NOMO-1 treated with dmso at 0.1 percent for 144 hours (cell line): ENCODE results near the gene ATP9A.
"Not testable (repeated sequence)": the region's sequence is repeated elsewhere in the genome, so short reads cannot be mapped to it uniquely, and the experiment has no call there.

ENCODE experiments used
- DNase-seq: peaks from one replicate; lab custom pipeline; 2025; ENCODE audit not compliant: unreplicated experiment; lab: John Stamatoyannopoulos, UW

Gene ATP9A

DNA sequence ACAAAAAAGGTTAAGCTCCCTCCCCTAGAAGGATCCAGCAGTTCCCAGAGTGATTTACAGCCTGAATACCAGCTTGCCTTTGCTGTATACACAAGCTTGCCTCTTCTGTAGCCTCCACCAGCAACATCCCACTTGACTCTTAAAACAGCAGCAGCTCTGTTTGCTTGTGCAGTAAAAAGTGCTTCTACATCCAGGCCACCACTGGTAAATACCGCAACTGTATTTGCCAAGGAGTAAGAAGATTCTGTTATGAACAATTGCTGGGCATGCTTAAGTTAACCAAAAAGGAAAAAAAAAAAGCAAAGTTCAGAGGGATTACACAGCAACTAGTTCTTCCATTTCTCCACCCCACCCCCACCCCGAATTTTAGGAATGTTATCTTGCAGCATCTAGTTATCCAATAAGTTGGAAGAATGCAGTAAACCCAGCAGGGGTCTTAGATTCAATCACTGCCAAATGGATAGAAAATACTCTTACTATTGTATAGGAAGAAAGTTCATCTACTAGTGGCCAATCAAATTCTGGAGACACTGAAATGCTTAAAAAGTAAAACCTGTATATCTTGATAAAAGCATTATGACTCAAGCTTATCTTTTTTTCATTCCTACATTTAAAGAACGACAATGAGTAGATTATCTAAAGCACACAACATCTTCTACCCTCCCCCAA, 29.3 kb upstream of the ATP9A start:
- DNase-seq, result no peak

DNA sequence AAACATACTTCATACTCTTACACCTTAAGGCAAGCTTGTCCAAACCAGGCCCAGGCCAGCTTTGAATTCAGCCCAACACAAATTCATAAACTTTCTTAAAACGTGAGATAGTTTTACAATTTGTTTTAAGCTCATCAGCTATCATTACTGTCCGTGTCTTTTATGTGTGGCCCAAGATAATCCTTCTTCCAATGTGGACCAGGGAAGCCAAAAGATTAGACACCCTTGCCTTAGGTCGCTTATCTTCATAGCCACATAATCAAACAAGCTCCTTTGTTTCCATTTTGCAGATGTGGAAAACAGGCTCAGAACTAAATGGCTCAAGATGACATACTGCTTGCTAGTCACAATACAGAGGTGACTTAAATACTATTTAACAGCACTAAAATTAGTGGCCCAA, 28.1 kb upstream of the ATP9A start:
- no peak for DNase-seq

DNA sequence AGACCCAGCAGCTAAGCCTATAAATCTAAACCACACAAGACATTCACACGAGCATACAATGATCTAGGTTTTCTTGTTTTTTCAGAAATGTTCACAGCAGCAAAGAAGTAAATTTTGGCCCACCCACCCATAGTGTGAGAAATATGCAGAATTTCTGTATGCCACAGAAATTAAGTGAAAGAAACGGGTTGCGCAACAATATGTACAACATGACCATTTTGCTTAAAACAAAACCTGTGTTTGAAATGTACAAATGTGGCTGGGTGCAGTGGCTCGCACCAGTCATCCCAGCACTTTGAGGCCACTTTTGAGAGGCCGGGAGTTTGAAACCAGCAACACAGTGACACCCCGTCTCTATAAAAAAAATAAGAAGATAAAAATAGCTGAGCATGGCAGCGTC, 24.8 kb upstream of the ATP9A start:
- DNase-seq, result no peak

DNA sequence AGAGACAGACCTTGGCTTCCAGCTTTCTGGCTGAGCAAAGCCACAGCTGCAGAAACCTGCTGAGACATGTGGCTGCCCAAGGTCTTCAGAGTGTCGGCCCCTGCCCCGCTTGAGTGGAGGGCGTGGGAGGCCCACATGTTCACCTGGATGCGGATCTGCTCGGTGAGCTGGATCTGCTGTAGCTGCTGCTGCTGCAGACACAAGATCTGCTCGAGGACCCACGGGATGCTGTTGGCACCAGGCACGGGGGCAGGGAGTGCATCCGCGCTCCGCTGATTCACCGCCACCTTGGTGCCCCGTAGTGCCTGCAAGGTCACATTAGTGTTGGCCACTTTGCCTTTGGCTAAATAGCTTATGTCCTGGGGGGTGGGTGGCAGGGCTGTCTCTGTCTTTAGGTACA, 23.4 kb upstream of the ATP9A start:
- DNase-seq, result no peak

DNA sequence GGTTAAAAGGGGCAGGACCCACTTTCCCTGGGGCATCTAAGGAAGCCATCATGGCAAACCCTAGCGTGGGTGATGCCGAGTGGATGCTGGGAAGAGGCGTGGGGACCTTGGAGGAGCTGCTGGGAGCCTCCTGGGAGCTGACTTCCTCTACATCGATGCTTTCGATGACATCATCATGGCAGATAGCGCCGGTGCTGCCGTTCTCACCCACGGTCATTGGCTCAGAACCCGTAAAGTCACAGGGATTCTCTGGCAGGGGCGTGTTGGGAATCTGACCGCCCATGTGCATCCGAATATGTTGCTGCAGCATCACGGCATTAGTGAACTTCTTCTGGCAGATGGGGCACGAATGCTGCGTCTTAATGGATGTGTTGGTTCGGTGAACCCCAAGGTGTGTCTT, 22.1 kb upstream of the ATP9A start:
- no peak for DNase-seq

DNA sequence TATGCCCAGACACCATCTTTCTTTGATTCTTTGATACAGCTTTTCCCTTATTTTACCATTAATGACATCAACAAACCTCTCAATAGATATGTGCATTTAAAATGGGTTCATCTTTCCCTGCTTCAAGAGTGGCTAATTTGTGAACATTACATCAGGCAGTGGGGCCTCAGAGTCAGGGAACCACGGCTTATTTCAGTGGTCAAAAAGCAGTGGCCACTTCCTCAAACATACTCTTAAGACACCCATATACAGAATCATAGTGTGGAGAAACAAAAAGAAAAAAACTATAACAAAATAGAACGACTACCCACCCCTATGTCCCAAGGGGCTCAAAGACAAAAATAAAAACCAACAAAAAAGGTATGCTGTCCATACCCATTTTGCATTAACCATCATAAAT, 21.2 kb upstream of the ATP9A start:
- no peak for DNase-seq

DNA sequence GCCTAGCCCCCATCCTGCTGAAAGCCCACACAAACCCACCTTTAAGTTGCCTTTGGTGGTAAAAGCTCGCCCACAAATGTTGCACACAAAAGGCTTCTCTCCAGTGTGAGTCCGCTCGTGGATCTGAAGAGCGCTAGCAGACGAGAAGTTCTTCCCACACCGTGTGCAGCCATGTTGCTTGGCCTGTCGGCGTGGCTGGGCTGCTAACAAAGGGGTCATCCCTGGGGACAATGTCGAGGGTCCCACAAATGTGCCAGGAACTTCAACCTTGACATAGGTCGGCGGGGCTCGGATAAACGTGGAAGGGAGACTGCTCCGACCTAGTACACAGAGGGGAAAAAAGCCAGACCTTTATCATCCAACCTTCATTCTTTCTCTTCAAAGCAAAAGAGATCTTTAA, 20.6 kb upstream of the ATP9A start:
- no peak for DNase-seq

DNA sequence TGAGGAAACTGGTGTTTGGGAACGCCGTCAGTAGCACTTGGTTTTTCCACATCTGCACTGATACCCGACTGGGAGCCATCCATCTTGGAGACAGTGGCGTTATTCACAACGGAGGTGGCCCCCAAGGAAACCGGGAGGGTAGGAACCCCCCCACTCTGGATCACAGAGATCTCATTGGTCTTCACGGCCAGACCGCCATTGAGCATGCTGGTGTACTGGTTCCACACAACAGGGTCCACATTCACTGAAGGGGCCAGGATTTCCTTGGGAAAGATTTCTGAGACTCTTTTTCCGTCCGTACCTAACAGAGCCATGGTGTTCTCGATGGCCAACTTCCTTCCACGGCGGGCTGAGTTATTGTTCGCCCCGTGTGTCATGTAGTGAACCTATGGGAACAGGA, 16.1 kb upstream of the ATP9A start:
- DNase-seq, result no peak

DNA sequence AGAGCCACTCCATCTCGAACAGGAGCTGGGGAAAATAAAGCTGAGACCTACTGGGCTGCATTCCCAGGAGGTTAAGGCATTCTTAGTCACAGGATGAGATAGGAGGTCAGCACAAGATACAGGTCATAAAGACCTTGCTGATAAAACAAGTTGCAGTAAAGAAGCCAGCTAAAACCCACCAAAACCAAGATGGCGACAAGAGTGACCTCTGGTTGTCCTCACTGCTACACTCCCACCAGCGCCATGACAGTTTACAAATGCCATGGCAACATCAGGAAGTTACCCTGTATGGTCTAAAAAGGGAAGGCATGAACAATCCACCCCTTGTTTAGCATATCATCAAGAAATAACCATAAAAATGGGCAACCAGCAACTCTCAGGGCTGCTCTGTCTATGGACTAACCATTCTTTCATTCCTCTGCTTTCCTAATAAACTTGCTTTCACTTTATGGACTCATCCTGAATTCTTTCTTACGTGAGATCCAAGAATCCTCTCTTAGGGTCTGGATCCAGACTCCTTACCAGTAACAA, 10.1 kb upstream of the ATP9A start:
- DNase-seq, result not testable (repeated sequence)

DNA sequence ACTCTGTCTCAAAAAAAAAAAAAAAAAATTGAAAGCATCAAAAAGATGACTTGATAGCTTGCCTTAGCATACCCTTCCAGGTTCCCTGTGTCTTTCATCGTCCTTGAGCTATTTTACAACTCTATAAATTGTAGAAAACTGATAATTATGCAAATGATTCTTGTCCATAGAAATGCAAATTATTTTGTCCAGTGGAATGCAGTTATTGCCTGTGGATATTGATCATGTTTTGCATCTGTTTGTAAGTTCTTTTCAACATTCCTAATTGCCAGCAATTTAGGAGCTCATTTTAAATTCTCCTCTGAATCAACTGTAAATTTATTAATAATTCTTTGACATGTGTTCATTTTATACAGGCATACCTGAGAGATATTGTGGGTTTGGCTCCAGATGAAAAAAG, 7.1 kb upstream of the ATP9A start:
- DNase-seq, result no peak

DNA sequence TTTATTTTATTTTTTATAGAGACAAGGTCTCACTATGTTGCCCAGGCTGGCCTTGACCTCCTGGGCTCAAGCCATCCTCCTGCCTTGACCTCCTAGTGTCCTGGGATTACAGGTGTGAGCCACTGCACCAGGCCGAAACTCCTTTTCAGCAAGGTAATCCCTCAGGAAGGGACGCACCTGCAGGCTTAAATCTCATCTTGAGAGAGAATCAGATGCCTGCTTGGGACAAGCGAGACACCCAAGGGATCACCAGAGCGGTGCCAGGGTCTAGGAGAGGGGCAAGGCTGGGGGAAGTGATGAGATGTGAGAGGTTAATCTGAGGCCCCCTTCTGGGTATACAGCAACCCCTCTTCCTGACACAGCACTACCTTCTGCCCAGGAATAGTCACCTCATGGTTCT, 4.0 kb upstream of the ATP9A start:
- DNase-seq, result no peak

DNA sequence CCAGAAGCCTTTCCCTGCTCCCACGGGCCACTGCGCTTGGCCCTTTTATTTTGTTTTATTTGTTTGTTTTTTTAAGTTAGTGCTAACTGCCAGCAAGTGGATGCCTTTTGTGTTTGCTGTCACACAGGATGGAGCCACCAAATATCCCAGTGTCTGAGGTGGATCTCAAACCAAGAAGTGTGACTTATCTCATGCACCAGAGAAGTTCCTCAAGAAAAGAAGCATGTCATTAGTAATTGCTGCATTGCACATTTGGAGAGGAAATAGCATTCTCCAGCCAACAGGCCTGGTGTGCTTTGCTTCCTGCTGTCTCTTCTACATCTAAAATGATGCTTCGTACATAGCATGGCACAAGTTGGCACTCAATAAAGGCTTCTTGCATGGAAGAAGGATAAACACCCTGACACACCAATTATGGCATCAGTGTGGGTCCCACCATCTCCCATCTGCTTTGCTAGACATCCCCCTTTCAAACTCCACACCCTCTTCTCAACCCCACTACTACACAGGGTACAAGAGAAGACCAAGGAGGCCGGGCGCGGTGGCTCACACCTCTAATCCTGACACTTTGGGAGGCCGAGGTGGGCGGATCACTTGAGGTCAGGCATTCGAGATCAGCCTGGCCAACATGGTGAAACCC, 1.9 kb upstream of the ATP9A start:
- DNase-seq, result no peak

DNA sequence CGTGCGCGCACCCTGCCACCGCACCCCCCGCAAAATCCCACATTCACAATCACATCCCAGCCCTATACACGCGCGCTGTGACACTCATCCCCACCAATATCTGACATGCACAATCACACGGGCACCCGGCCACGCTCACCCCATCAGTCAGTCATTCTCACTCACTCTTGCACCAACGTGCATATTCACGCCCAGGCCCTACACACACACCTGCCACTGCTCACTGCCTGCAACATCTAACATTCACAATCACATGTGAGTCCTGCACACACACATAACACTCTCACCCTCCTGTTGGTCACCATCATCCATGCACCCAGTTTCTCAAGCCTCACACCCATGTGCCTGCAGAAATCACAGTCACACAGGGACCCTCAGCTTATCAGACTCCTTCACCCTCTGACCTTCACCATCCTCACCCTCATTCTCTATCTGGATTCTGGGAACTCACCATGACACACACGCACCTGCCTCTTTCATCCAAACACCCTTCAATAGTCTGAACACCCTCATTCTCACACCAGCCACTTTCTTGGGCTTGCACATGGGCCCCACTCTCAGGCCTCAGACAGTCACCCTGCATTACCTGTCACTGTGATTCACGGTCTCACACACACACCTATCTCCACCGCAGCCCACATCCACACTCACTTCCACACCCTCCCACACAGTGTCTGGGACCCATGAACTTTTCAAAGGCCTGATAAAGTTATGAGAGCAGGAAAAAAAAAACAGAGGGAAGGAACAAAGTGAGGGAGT, 748 bp upstream of the ATP9A start:
- DNase-seq, result no peak

DNA sequence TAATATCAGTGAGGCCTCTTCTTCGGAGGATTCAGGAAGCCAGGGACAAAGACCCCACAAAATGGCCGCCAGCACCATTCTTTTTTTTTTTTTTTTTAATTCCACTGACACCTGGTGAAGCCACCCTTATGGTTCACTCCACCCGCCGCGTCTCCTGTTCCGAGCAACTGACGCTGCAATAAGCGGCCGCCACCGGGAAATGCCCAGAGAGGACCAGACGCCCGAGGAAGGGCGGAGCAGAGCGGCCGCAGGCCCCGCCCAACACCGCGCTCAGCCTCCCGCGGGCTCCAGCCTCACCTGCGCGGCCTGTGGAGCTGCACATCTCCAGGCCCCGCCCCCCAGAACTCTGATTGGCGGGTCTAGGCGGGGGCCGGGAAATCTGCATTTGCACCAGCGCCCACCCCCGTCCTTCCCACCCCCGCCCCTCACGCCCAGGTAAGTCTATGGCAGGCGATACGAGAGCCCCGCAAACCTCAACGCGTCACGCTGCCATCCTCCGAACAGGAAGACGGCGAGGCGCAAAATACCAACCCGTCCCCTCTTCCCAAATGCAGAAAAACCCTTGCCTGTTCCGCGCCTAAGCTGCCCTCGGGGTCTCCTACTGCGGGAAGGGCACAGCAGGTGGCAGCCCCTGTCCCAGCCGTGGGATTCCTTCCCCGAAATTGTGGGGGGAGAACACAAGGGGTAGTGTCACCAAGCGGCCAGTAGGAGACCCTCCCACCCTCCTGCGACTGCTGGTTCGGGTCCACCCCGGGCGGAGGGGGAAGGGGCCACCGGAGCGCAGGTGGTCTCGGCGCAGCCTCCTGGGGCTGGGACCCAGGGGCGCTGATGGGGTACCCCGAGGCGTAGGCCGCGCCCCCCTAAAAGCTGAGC, 960 bp downstream of the ATP9A start:
- no peak for DNase-seq

DNA sequence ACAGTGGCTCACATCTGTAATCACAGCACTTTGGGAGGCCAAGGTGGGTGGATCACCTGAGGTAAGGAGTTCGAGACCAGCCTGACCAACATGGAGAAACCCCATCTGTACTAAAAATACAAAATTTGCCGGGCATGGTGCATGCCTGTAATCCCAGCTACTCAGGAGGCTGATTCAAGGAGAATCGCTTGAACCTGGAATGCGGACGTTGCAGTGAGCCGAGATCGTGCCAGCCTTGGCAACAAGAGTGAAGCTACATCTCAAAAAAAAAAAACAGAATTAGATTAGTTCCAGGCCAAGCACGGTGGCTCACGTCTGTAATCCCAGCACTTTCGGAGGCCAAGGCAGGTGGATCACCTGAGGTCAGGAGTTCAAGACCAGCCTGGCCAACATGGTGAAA, 2.8 kb downstream of the ATP9A start:
- not testable (repeated sequence) for DNase-seq

DNA sequence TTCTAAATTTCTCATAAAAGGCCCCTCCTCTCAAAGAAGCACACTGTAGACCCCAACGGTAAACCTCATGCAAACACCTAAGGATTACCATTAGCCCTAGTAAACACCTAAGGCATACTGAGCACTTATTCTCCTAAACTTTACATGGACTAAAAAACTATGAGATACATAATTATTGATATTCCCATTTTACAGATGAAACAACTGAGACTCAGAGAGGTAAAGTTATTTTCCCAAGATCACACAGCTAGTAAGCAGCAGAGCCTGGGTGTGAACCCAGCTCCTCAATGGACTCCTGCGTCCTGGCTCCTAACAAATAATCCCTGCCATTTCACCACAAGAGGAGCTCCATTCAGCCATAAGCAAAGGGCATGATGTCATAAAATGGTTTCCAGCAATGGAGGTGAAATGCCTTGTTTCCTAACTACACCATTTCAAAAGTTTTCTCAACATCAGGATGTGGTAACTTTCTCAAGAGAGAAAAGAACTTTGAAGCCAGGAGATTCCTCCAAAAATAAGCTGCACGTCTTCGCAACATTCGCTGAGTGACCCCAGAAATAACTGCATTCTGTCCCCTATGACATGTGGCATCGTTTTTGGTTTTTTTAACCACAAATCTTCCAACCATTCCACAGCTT, 4.1 kb downstream of the ATP9A start:
- peak; percentile 12 for DNase-seq

DNA sequence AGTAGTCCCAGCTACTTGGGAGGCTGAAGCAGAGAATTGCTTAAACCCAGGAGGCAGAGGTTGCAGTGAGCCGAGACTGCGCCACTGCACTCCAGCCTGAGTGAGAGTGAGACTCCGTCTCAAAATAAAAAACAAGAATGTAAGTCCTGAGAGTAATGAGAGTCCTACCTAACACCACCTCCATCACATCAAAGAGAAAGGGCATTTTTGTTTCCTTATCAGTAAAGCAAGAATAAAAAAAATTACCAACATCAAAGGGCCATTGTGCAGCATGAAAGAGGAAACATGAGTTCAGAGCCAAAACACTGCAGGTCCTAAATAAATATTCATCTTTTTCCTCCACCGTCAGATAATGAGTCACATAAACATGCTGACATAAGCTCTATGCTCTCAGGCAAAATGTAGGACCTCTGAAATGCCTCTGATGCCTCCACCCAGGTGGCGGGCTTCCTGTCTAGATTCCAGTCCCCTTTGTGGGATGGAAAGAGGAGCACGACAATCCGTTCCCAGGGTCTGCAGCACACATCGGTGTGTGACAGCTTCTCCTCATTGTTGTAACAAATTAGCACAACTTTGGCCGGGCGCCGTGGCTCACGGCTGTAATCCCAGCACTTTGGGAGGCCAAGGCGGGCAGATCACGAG, 7.2 kb downstream of the ATP9A start:
- no peak for DNase-seq

DNA sequence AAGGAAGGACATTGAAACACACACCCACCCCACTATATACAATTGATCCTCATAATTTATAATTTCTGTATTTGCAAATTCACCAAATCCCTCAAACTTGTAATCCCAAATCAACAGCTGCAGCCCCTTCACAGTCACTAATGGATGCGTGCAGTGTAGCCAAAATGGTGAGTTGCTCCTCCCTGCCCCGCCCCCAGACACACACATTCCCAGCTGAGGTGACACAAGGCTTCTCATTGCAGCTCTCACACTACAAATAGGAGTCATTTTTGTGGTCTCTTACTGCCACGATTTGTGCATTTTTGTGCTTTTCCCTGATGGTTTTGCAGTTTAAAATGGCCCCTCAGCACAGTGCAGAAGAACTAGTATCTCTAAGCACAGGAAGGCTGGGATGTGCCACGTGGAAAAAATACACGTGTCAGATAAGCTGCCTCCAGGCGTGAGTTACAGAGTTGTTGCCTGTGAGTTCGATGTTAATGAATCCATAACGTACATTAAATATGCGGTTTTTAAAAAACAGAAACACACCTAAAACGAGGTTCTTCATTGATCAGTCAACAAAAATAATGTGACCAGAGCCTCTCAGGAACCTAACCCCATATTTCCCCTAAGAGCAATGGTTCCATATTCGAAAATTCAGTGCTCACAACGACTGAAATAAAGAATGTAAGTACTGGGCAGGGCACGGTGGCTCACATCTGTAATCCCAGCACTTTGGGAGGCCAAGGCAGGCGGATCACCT, 8.2 kb downstream of the ATP9A start:
- DNase-seq, result no peak

DNA sequence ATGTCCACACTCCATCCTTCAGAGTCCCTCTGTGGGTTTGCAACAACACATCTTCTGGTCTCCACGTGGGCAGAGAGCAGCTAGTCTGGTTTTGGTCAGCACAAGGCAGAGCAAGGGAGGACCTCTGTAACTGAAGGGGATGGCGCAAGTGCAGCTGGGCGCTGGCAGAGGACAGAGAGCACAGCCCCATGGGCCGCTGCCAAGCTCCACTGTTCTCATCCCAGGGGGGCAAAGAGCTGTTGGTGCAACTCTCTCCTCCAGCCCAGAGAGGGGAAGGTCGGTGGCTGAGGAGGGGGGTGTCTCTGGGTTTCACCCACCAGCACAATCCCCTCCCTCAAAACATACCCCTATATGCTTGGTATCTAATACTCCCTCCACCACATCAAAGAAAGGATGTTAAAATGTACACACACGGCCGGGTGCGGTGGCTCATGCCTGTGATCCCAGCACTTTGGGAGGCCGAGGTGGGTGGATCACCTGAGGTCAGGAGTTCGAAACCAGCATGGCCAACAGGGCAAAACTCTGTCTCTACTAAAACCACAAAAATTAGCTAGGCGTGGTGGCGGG, 9.1 kb downstream of the ATP9A start:
- DNase-seq, result no peak
